ENCODE data around the gene USP54.

DNA sequence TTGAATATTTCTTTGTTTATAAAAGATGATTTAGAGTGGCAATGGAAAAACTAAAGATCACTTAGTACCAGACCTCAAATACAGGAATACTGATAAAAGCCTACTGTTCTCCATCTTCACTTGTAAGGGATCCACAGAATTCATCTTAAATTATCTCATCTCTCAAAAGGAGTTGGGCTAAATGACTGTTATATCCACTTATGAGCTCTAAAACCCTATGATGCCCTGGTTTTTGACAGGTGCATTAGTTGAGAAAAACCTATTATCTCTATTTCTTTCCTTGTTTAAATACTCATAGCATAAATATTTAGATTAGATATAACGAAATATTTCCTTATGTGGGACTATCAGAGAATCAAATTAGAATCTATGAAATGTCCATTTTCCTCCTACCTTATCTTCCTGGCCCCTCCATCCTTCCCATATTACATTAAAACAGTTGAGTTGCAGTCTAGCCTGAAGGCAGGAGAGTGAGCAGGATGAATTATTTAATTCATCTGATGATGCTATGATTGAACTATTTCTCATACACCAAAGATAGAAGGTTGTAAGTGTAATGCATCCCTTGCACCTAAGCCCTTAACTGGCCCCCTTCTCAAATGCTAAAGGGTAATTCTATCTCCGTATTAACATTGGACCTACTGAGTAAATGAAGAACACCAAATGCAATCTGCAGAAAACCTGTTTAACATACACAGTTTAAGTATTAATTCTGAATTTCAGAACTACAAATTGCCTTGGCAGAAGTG, 125.0 kb downstream of the USP54 start:
- TF ChIP-seq GATA2 (IDR thresholded peaks at IDR 0.05; ENCODE audit: low read depth, low read length) (peak; percentile 62; the same call in 1 of the 2 replicates), GATA3 (IDR thresholded peaks at IDR 0.05; ENCODE audit: low read depth, low read length) (peak; percentile 71)
